Activated T-cell treated with anti-CD3 and anti-CD28 coated beads, Interleukin-2, amount 50 U/mL, for 4 hours (primary cell): ENCODE measurements around the gene RELN. TPM values are rescaled to one million over a fixed set of nuclear protein-coding genes. Genes with fewer than 3 reads are reported as not detected.

ENCODE experiments used
- ATAC-seq, 2 donors: fragments of 200-7000 bp; cut with Tn5 transposase; one replicate each; pipeline ENCODE4 v1.10.0; 2021
- DNase-seq: peaks from one replicate; pipeline ENCODE4 v3.0.0-alpha.2; 2020
- H3K27me3 Mint-ChIP-seq: one replicate; pipeline ENCODE4 v1.8.0; 2021; ENCODE audit warnings: low read depth, mixed read lengths
- H3K36me3 Mint-ChIP-seq: one replicate; pipeline ENCODE4 v1.8.0; 2022; ENCODE audit warnings: mixed read lengths; ENCODE audit not compliant: insufficient read depth
- H3K4me1 Mint-ChIP-seq: one replicate; pipeline ENCODE4 v1.8.0; 2021; ENCODE audit warnings: low read depth, mixed read lengths
- H3K4me3 Mint-ChIP-seq: one replicate; pipeline ENCODE4 v1.8.0; 2021; ENCODE audit warnings: mild to moderate bottlenecking, moderate library complexity, mixed read lengths
- H3K9me3 Mint-ChIP-seq: one replicate; pipeline ENCODE4 v1.8.0; 2021; ENCODE audit warnings: mixed read lengths
- total RNA-seq, 3 donors: library from RNA; stranded (reverse); gene quantifications; one replicate each; pipeline ENCODE4 v1.2.1, GENCODE V29; 2021

Gene RELN
- total RNA-seq, 3 donors from 2014 or later, result 0.15 to 0.24 (median 0.22) TPM

DNA sequence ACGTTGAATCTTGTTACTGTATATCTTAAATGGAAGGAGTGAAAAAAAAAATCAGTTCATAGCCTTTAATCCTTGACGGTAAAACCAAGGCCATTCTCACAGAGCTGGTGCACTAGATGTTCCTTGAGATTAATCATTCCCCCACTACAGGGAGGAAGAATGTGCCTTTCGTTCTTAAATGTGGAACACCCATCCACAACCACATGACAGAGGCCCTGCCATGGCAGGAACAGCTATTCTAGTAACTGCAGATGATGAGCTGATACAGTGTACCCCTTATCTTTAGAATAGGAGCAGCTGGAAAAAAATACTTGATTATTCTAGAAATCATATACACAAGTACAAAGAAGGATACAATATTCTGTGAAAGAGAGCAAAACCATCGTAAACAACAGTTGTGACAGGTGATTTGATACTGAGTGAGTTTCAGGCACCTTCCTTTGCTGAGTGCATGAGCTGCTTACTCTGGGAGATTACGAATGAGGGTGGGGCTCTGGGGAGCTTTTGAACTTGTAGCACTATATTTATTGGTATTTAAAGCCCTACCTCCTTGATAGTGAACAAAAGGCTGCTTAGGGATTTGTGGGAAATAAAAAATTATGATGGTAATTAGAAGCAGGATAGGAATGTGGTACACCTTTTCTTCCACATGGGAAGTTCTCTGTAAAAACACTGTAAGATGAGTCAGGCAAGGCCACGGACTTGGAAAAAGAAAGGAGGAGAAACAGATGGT is 299.1 kb downstream of the RELN start:
- ATAC-seq (no peak), DNase-seq (no peak)

DNA sequence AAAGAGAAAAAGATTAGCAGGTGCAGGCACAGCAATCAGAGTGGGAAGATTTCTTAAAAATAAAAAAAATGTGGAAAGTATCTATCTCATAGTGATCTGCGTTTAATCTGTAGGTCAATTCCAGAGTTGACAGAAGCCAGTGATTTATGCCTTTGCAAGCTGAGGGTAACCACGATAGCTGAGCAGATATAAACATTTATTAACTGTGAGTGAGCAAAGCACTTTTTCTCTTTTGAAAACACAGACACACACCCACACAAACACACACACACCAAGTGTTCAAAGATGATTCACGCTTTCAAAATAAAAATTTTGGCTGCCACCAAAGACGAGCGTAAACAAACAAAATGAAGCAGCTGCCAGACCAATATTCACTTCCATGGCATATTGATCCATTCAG is 300.2 kb downstream of the RELN start:
- H3K36me3 Mint-ChIP-seq, result no peaks in the 10 kb centered on the region
- H3K4me1 Mint-ChIP-seq, result no peaks in the 10 kb centered on the region
- no peak overlapping the region for H3K4me3 Mint-ChIP-seq
- H3K27me3 Mint-ChIP-seq, result no peaks in the 10 kb centered on the region
- no peak for DNase-seq
- no peak for ATAC-seq
- no peaks in the 10 kb centered on the region for H3K9me3 Mint-ChIP-seq

More for the DNA sequence above, 299.1 kb downstream of the RELN start:
- Mint-ChIP-seq H3K36me3 (no peaks in the 10 kb centered on the region), H3K4me3 (no peak overlapping the region), H3K27me3 (no peaks in the 10 kb centered on the region), H3K9me3 (no peaks in the 10 kb centered on the region), H3K4me1 (no peaks in the 10 kb centered on the region)

DNA sequence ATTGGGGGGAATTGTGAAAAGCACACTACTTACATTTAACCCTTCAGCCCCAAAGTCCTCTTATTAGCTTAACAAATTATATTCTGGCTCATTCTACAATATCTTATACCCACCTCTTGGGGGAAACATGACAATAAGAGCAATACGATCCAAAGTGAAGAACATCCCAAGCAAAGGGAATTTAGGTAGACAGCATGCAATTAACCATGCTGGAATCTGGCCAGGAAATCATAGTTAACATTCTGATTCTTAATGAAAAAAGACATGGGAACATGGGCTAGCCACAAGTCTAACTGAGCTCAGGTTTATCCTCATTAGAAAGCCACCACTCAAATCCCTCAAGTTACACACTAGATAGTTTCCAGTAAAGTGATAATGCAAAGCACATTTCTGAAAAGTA is 301.5 kb downstream of the RELN start:
- DNase-seq, result no peak
- H3K4me3 Mint-ChIP-seq, result no peak overlapping the region
- H3K36me3 Mint-ChIP-seq, result no peaks in the 10 kb centered on the region
- no peaks in the 10 kb centered on the region for H3K27me3 Mint-ChIP-seq
- H3K4me1 Mint-ChIP-seq, result no peaks in the 10 kb centered on the region
- ATAC-seq, result no peak
- no peaks in the 10 kb centered on the region for H3K9me3 Mint-ChIP-seq

DNA sequence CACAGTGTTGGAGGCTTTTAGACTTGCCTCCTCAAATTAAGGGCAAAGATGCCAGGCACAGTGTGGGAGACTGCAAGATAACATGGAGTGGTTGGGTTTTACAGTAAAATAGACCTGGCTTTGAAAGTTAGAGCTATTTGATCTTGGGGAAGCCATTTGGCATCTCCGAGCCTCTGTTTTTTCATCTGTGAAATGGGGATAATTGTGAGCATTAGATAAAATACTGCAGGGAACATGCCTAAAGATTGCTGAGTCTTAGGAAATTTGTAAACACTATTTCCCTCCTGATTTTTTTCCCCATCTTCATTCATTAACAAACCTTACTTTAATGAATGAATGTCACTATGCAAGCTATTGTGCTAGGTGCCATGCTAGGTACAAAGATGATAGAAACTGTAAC is 302.2 kb downstream of the RELN start:
- DNase-seq (no peak), ATAC-seq (no peak)
- no peaks in the 10 kb centered on the region for H3K27me3 Mint-ChIP-seq
- no peaks in the 10 kb centered on the region for H3K4me1 Mint-ChIP-seq
- no peak overlapping the region for H3K4me3 Mint-ChIP-seq
- no peaks in the 10 kb centered on the region for H3K36me3 Mint-ChIP-seq
- H3K9me3 Mint-ChIP-seq, result no peaks in the 10 kb centered on the region

DNA sequence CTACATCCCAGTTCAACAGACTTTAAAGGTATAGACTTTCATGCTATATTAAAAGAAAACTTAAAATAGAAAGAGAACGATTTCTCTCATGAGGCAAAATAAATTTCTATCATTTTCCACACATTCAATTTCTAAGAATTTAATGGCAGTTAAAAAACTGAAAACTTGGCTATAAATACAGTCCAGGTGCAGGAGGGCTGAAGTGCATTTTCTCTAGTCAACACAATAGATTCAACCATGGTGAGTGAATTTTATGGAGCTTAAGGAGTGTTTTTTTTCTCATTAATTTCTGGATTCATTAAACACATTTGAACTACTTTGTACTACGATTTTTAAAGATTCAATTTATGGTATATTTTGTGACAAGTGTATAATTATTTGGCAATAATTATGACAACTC is 302.7 kb downstream of the RELN start:
- Mint-ChIP-seq H3K36me3 (no peaks in the 10 kb centered on the region), H3K9me3 (no peaks in the 10 kb centered on the region), H3K4me1 (no peaks in the 10 kb centered on the region), H3K27me3 (no peaks in the 10 kb centered on the region), H3K4me3 (no peak overlapping the region)
- ATAC-seq (no peak), DNase-seq (no peak)

DNA sequence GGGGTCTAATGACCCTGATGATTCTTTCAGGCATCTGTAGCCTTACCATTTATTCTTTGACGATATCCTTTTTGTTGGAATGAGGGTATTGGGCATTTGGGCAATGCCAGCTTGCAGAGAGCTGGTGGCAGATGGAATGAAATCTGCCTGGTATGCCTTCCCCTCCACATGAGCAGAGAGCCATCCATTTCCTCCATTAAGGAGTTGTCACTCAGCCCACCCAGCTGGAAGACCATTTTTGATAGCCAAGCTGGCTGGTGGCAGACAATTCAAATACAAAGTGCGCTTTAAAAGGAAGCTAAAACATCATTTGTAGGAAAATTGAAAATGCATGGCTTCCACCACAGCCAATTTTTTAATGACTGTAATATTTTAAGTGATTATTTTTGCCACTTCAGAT is 303.4 kb downstream of the RELN start:
- H3K9me3 Mint-ChIP-seq, result no peaks in the 10 kb centered on the region
- ATAC-seq, result no peak
- no peak for DNase-seq
- no peak overlapping the region for H3K4me3 Mint-ChIP-seq
- H3K4me1 Mint-ChIP-seq, result no peaks in the 10 kb centered on the region
- H3K27me3 Mint-ChIP-seq, result no peaks in the 10 kb centered on the region
- no peaks in the 10 kb centered on the region for H3K36me3 Mint-ChIP-seq

DNA sequence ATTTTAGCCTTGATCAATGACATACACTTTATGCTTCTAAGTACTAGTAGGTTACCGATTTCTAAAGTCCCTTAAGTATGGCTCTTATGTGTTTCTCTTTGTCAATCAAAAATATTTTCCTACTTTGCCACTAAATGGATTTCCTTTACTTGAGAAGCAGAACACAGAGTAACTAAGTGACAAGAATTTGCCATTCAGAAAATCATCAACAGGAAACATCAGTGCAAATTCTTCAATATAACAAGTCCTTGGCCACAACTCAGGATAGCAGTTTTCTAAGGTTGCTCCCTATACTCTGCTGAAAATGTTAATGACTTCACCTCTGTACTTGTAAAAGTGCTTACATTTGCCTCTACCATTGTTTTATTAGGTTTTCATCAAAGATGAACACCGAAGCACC is 303.8 kb downstream of the RELN start:
- H3K36me3 Mint-ChIP-seq, result no peaks in the 10 kb centered on the region
- no peak for ATAC-seq
- DNase-seq, result no peak
- no peak overlapping the region for H3K4me3 Mint-ChIP-seq
- H3K27me3 Mint-ChIP-seq, result no peaks in the 10 kb centered on the region
- no peaks in the 10 kb centered on the region for H3K4me1 Mint-ChIP-seq
- H3K9me3 Mint-ChIP-seq, result no peaks in the 10 kb centered on the region

DNA sequence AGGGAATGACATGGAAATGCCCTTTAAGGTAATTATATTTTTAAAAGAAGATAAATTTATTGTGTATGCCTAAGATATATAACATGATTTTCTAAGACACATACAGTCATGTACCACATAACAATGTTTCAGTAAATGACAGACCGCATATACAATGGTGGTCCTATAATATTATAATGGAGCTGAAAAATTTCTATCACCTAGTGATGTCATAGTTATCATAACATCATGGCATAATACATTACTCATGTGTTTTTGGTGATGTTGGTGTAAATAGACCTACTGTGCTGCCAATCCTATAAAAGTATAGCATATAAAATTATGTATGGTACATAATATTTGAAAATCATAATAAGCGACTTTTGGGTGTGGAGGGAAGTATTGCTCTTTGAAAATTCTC is 306.1 kb downstream of the RELN start:
- no peak for DNase-seq
- Mint-ChIP-seq H3K36me3 (no peaks in the 10 kb centered on the region), H3K27me3 (peaks cover 1% of the 10 kb centered on the region), H3K4me1 (no peaks in the 10 kb centered on the region), H3K9me3 (no peaks in the 10 kb centered on the region), H3K4me3 (no peak overlapping the region)
- ATAC-seq, result no peak

DNA sequence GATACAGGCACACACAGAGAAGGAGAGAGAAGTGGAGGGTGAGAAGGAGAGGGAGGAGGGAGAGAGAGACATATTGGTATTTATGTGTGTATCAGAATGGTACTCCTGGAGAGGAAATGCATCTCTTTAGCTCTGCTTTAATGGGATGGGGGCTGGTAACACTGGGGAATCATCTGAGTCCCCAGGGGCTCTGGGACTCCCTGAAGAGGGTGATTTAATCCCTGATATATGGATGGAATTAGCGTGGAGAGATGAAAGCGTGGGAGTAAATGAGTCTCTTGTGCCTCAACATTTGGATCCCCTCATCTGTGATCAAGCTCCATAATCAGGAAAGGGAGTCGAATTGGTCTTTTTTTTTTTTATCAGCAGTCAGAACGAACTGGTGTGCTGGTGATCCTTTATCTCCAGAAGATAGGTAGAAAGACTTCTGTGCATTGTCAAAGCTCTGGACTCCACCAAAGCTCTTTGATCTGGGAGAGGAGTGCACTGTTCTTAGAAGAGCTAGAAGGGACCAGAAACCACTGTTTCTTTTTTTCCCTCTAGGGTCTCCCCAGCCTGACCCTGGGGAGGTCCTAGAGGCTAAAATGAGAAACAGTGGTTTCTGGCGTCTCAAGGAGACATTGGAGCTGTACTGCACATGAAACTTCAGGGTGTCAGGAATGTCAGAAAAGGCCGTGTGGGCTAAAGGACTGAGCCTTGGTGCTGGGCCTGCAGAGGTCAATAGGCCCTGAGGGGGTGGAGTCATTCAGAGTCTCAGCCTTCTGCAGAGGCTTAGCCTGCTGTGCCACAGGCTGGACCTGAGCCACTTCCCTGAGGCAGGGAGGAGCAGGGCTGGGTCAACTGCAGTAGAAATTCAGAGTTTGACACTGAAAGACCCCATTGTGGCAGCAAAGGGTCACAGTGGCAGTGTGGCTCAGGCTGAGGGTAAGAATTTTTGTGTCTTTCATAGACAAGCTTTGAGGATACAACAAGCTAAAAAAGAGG is 309.0 kb downstream of the RELN start:
- ATAC-seq, result no peak
- Mint-ChIP-seq H3K4me1 (no peaks in the 10 kb centered on the region), H3K9me3 (no peaks in the 10 kb centered on the region)

DNA sequence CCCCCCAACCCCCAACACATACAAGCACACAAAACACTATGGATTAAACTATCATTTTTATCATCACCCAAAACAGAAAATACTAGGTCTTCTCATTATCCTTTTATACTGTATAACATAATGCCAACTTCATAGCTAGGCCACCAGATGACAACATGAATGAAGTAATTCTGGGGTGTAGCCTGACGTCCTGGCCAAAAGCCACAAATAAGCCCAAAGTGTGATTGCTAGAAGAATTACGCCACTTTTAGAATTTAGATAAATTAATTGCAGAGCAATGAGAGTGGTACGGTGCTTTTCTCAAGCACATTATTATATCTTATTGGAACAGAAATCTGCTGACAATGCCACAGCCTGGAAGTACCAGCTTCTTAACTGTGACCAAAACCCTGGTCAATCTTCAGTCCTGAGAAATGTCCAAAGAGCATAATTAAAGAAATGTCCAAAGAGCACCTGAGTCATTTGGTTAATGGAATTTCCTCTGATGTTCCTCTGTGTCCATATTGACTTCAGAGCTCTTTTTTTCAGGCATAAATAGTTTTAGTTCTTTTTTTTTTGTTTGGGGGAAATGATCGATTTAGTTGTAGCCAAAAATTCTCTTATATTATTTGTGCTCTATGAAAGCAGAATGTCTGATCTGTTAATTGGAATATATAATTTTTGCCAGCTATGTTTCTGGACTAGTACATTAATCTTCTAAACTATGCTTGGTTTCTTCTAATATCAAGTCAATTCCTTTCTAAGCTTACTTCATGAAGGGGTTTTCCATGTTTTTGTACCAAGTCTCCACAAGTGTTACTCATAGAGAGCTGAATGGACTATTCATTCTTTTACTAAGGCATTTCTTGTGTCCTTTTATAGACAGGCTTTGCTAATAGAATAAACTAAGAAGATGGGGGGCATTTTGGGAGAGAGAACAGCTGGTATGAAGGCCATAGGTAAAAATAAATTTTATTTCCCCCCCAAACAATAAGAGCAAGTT is 310.0 kb downstream of the RELN start:
- no peaks in the 10 kb centered on the region for H3K36me3 Mint-ChIP-seq
- peaks cover 8% of the 10 kb centered on the region for H3K27me3 Mint-ChIP-seq
- DNase-seq (no peak), ATAC-seq (no peak)
- no peak overlapping the region for H3K4me3 Mint-ChIP-seq
- H3K9me3 Mint-ChIP-seq, result peaks cover 4% of the 10 kb centered on the region
- H3K4me1 Mint-ChIP-seq, result no peaks in the 10 kb centered on the region

More for the DNA sequence above, 309.0 kb downstream of the RELN start:
- H3K27me3 Mint-ChIP-seq, result peaks cover 1% of the 10 kb centered on the region
- H3K36me3 Mint-ChIP-seq, result no peaks in the 10 kb centered on the region
- no peak for DNase-seq
- no peak overlapping the region for H3K4me3 Mint-ChIP-seq

DNA sequence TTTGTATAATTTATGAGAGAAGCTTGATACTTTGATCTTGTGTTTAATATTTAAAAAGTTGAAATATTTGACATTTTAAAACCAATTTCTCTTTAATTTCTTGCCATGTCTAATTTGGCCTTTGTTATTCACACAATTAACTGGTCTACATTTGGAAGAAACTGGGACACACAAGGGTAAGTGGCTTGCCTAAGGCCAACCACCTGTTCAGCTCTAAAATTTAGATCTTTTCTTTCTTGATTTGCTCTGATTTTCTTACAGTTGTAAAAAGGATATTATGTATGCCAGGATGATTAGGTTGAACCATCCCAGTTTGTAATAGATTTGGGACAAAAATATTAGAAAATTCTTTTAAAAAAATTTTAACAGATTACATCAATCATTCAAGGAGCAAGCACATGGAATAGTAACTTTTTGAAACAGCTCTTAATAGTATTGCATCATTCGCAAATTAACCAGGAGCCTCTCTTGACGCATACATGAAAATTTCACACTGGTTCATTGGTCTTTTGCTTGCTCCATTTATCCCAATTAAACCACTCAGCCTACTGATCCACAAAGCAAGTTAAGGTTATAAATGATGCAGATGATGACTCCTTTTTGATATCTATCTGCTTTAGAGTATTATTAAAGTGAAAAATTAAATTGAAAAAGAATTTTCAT is 321.0 kb downstream of the RELN start:
- H3K4me3 Mint-ChIP-seq, result no peak overlapping the region
- H3K9me3 Mint-ChIP-seq, result no peaks in the 10 kb centered on the region
- no peak for DNase-seq
- peaks cover 7% of the 10 kb centered on the region for H3K27me3 Mint-ChIP-seq
- H3K36me3 Mint-ChIP-seq, result no peaks in the 10 kb centered on the region
- H3K4me1 Mint-ChIP-seq, result no peaks in the 10 kb centered on the region
- no peak for ATAC-seq

DNA sequence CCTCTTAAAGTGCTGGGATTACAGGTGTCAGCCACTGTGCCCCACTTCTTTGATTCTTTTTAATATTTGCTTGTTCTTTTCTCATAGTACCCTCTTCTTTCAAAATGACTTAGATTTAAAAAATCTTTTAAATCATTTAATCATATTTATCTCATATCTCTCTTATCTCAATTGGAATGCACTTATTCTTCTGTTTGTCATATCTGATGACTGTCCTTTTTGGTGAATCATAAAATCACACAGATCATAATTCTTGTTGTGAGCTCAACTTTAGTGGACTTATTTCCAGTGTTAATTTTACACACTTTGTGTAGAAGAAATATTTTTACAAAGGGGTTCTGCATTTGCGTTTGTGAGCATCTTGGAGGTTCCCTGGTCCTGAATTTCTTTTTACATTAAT is 323.1 kb downstream of the RELN start:
- no peak for ATAC-seq
- Mint-ChIP-seq H3K4me3 (no peak overlapping the region), H3K4me1 (no peaks in the 10 kb centered on the region), H3K27me3 (peaks cover 7% of the 10 kb centered on the region), H3K9me3 (no peaks in the 10 kb centered on the region), H3K36me3 (no peaks in the 10 kb centered on the region)
- no peak for DNase-seq

DNA sequence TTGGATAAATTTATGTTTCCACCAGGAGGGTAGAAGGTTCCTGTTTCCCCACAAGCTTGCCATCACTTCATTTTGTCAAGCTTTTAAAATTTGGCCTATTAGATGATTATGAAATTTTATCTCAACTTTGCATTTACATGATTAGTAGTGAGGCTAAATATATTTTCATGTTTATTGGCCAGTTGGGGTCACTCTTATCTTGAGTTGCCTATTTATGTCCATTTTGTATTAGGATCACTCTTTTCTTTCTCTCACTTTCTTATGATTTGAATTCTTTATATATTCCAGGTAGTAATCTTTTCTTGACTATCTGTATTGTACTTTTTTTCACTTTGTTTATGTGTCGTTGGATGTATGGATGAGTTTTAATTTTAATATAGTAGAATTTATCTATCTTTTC is 324.9 kb downstream of the RELN start:
- ATAC-seq (no peak), DNase-seq (no peak)
- H3K4me3 Mint-ChIP-seq, result no peak overlapping the region
- H3K36me3 Mint-ChIP-seq, result no peaks in the 10 kb centered on the region
- H3K9me3 Mint-ChIP-seq, result no peaks in the 10 kb centered on the region
- H3K4me1 Mint-ChIP-seq, result no peaks in the 10 kb centered on the region
- peaks cover 5% of the 10 kb centered on the region for H3K27me3 Mint-ChIP-seq
